H9 (cell line): ENCODE measurements around the gene IGSF11. TPM values are rescaled to one million over a fixed set of nuclear protein-coding genes. Genes with fewer than 3 reads are reported as not detected.

Experiments used
- DNase-seq: peaks from one replicate; pipeline ENCODE4 v3.0.0-alpha.2; 2017
- H2AFZ ChIP-seq: one replicate; pipeline ENCODE4 v1.6.1; 2013; ENCODE audit warnings: mild to moderate bottlenecking, low read length, control low read depth, moderate library complexity
- H2AK5ac ChIP-seq: 2 replicates; pipeline ENCODE4 v1.6.1; 2013; ENCODE audit warnings: low read length, control low read depth, mixed read lengths; ENCODE audit not compliant: insufficient read length
- H2BK120ac ChIP-seq: one replicate; pipeline ENCODE4 v1.6.1; 2013; ENCODE audit warnings: low read depth, mild to moderate bottlenecking, low read length, control low read depth, inconsistent platforms; ENCODE audit not compliant: poor library complexity, severe bottlenecking
- H2BK12ac ChIP-seq: 2 replicates; pipeline ENCODE4 v1.6.1; 2013; ENCODE audit warnings: low read length, control low read depth, mixed read lengths, low read depth; ENCODE audit not compliant: insufficient read length
- H2BK15ac ChIP-seq: 2 replicates; pipeline ENCODE4 v1.6.1; 2013; ENCODE audit warnings: low read depth, low read length, control low read depth
- H2BK20ac ChIP-seq: one replicate; pipeline ENCODE4 v1.6.1; 2013; ENCODE audit warnings: low read depth, mild to moderate bottlenecking, low read length, control low read depth, inconsistent platforms; ENCODE audit not compliant: poor library complexity, severe bottlenecking
- H2BK5ac ChIP-seq: 2 replicates; pipeline ENCODE4 v1.6.1; 2013; ENCODE audit warnings: low read length, control low read depth, mixed read lengths; ENCODE audit not compliant: insufficient read length
- H3K14ac ChIP-seq: 2 replicates; pipeline ENCODE4 v1.6.1; 2013; ENCODE audit warnings: low read length, control low read depth; ENCODE audit not compliant: insufficient read depth
- H3K18ac ChIP-seq: 2 replicates; pipeline ENCODE4 v1.6.1; 2013; ENCODE audit warnings: low read depth, mild to moderate bottlenecking, mixed read lengths, low read length, control low read depth; ENCODE audit not compliant: insufficient read length
- H3K23ac ChIP-seq: 2 replicates; pipeline ENCODE4 v1.6.1; 2013; ENCODE audit warnings: low read length, control low read depth, mixed read lengths, low read depth; ENCODE audit not compliant: insufficient read length
- H3K23me2 ChIP-seq: 2 replicates; pipeline ENCODE4 v1.6.1; 2013; ENCODE audit warnings: low read depth, mild to moderate bottlenecking, mixed read lengths, low read length, control low read depth; ENCODE audit not compliant: insufficient read length, poor library complexity, severe bottlenecking
- H3K27ac ChIP-seq: 2 replicates; pipeline ENCODE4 v1.5.1; 2013; ENCODE audit warnings: low read length, control low read depth, mixed read lengths, low read depth; ENCODE audit not compliant: insufficient read length
- H3K27me3 ChIP-seq: 2 replicates; pipeline ENCODE4 v1.6.1; 2013; ENCODE audit warnings: low read length, control low read depth, inconsistent platforms; ENCODE audit not compliant: insufficient read depth
- H3K4ac ChIP-seq: 2 replicates; pipeline ENCODE4 v1.6.1; 2013; ENCODE audit warnings: low read depth, mild to moderate bottlenecking, control low read depth, inconsistent platforms, low read length, moderate library complexity
- H3K4me1 ChIP-seq: 2 replicates; pipeline ENCODE4 v1.6.1; 2013; ENCODE audit warnings: low read length, control low read depth, inconsistent platforms; ENCODE audit not compliant: insufficient read depth
- H3K4me2 ChIP-seq: 2 replicates; pipeline ENCODE4 v1.6.1; 2013; ENCODE audit warnings: low read length, control low read depth, mixed read lengths; ENCODE audit not compliant: insufficient read length, insufficient read depth
- H3K56ac ChIP-seq: 2 replicates; pipeline ENCODE4 v1.6.1; 2013; ENCODE audit warnings: low read depth, mild to moderate bottlenecking, mixed read lengths, low read length, control low read depth; ENCODE audit not compliant: insufficient read length
- H3K79me1 ChIP-seq: 2 replicates; pipeline ENCODE4 v1.6.1; 2013; ENCODE audit warnings: low read depth, mild to moderate bottlenecking, moderate library complexity, low read length, control low read depth, inconsistent platforms; ENCODE audit not compliant: insufficient read depth, poor library complexity, severe bottlenecking
- H3K79me2 ChIP-seq: 2 replicates; pipeline ENCODE4 v1.6.1; 2013; ENCODE audit warnings: low read length, control low read depth, inconsistent platforms; ENCODE audit not compliant: insufficient read depth
- H3K9ac ChIP-seq: 2 replicates; pipeline ENCODE4 v1.6.1; 2013; ENCODE audit warnings: low read length, control low read depth, mixed read lengths; ENCODE audit not compliant: insufficient read length; ENCODE audit errors: extremely low read depth
- H3K9me3 ChIP-seq: one replicate; pipeline ENCODE4 v1.6.1; 2013; ENCODE audit warnings: low read depth, low read length, inconsistent platforms; ENCODE audit not compliant: control insufficient read depth
- H3T11ph ChIP-seq: one replicate; pipeline ENCODE4 v1.6.1; 2013; ENCODE audit warnings: mild to moderate bottlenecking, low read length, control low read depth, inconsistent platforms
- H4K20me1 ChIP-seq: one replicate; pipeline ENCODE4 v1.6.1; 2013; ENCODE audit not compliant: control insufficient read depth, insufficient read length, insufficient read depth
- H4K5ac ChIP-seq: 2 replicates; pipeline ENCODE4 v1.6.1; 2013; ENCODE audit warnings: low read depth, mild to moderate bottlenecking, mixed read lengths, low read length, control low read depth; ENCODE audit not compliant: insufficient read length
- H4K8ac ChIP-seq: replicated peaks from 2 replicates; pipeline ENCODE4 v1.6.1; 2013; ENCODE audit warnings: low read length, control low read depth, mixed read lengths, low read depth; ENCODE audit not compliant: insufficient read length
- H4K91ac ChIP-seq: 2 replicates; pipeline ENCODE4 v1.6.1; 2013; ENCODE audit warnings: low read depth, mild to moderate bottlenecking, moderate library complexity, mixed read lengths, low read length, control low read depth; ENCODE audit not compliant: insufficient read length
- H3K27ac Mint-ChIP-seq, 3 experiments: 2 replicates in 2 of 3; 3 replicates in 1 of 3; pipeline ENCODE4 v1.8.0; 2020 to 2021; ENCODE audit warnings: mixed read lengths in 3 of 3, mild to moderate bottlenecking in 1 of 3, moderate library complexity in 1 of 3
- H3K27me3 Mint-ChIP-seq: 2 replicates; pipeline ENCODE4 v1.8.0; 2021; ENCODE audit warnings: low read depth, mild to moderate bottlenecking, moderate library complexity, mixed read lengths
- H3K36me3 Mint-ChIP-seq, 3 experiments: 2 replicates in 2 of 3; 3 replicates in 1 of 3; pipeline ENCODE4 v1.8.0; 2020 to 2021; ENCODE audit warnings: low read depth in 3 of 3, mixed read lengths in 3 of 3; ENCODE audit not compliant: insufficient read depth in 1 of 3
- H3K4me1 Mint-ChIP-seq, 2 experiments: 2 replicates each; pipeline ENCODE4 v1.8.0; 2020; ENCODE audit warnings: mixed read lengths in 2 of 2
- H3K4me3 Mint-ChIP-seq, 2 experiments: 2 replicates in 1 of 2; 3 replicates in 1 of 2; pipeline ENCODE4 v1.8.0; 2020 to 2021; ENCODE audit warnings: mild to moderate bottlenecking in 2 of 2, mixed read lengths in 2 of 2, moderate library complexity in 1 of 2
- H3K9me3 Mint-ChIP-seq, 2 experiments: 2 replicates in 1 of 2; 3 replicates in 1 of 2; pipeline ENCODE4 v1.8.0; 2020; ENCODE audit warnings: mild to moderate bottlenecking in 2 of 2, mixed read lengths in 2 of 2, moderate library complexity in 1 of 2
- WGBS: extraction: QIAGEN DNeasy Blood & Tissue Kit; methylation state at CpG from one replicate; pipeline ENCODE4 v1.1.7; 2013; ENCODE audit warnings: missing lambda C conversion rate, low lambda C conversion rate, mixed read lengths; ENCODE audit not compliant: insufficient read length; ENCODE audit errors: extremely low coverage; 5-methylcytosine and 5-hydroxymethylcytosine counted together
- total RNA-seq: library from RNA; stranded (reverse); gene quantifications from 2 replicates; pipeline ENCODE4 v1.2.1, GENCODE V29; 2021
- TF ChIP-seq, protein P1 (sequence below): fragments of 200-600 bp; sonication (generic); conservative IDR thresholded peaks from 3 replicates; pipeline ENCODE4 v1.8.0; 2021; ENCODE audit warnings: antibody characterized with exemption, mild to moderate bottlenecking

Gene IGSF11
- total RNA-seq, 1 experiment from 2014 or later = 1.6 TPM

DNA sequence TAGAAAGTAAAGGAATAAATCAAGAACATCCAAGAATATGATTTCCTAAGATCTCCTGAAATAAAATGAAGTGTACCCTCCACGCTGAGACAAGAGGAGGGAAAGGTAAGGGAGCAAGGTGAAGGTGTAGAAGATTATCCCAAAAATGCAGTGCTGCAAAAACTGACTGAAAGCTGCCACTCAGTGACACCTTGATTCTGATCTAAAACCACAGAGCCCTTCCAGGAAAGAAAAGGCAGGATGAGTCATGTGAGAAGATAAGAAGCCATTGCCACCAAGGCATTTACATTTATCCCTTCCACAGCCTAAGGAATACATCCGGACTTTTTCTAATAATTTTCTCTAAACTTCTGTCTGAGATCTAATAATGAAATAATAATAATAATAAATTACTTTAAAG, 49.9 kb downstream of the IGSF11 start:
- H3K9me3 ChIP-seq = no peaks in the 10 kb centered on the region
- no peak overlapping the region for H2BK12ac ChIP-seq
- no peaks in the 10 kb centered on the region for H4K20me1 ChIP-seq
- peaks cover 14% of the 10 kb centered on the region for H3K4me1 ChIP-seq
- peaks cover 1% of the 10 kb centered on the region; the same call in 1 of the 2 replicates for H3K79me2 ChIP-seq
- no peak overlapping the region for H2BK120ac ChIP-seq
- H3K9ac ChIP-seq = no peak overlapping the region
- H4K91ac ChIP-seq = no peak overlapping the region
- no CpG with 5 or more reads among the region's 2 CpGs for WGBS
- no peak overlapping the region for H4K8ac ChIP-seq
- H3K27ac Mint-ChIP-seq = no peak overlapping the region
- no peak overlapping the region for H3K23ac ChIP-seq
- H2AFZ ChIP-seq = no peak overlapping the region
- H2AK5ac ChIP-seq = no peak overlapping the region
- H2BK15ac ChIP-seq = no peak overlapping the region
- no peaks in the 10 kb centered on the region for H3K36me3 Mint-ChIP-seq
- H3K23me2 ChIP-seq = no peaks in the 10 kb centered on the region
- H3K4me1 Mint-ChIP-seq = peaks cover 40 to 50% of the 10 kb centered on the region in 2 experiments
- no peak overlapping the region for H3K14ac ChIP-seq
- H3K27me3 Mint-ChIP-seq = no peaks in the 10 kb centered on the region; the same call in 1 of the 2 replicates
- H3T11ph ChIP-seq = no peak overlapping the region
- H3K27ac ChIP-seq = no peak overlapping the region
- H3K4me2 ChIP-seq = no peak overlapping the region
- DNase-seq = no peak
- no peak overlapping the region for H3K4ac ChIP-seq
- TF ChIP-seq, protein P1, sequence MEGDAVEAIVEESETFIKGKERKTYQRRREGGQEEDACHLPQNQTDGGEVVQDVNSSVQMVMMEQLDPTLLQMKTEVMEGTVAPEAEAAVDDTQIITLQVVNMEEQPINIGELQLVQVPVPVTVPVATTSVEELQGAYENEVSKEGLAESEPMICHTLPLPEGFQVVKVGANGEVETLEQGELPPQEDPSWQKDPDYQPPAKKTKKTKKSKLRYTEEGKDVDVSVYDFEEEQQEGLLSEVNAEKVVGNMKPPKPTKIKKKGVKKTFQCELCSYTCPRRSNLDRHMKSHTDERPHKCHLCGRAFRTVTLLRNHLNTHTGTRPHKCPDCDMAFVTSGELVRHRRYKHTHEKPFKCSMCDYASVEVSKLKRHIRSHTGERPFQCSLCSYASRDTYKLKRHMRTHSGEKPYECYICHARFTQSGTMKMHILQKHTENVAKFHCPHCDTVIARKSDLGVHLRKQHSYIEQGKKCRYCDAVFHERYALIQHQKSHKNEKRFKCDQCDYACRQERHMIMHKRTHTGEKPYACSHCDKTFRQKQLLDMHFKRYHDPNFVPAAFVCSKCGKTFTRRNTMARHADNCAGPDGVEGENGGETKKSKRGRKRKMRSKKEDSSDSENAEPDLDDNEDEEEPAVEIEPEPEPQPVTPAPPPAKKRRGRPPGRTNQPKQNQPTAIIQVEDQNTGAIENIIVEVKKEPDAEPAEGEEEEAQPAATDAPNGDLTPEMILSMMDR = no peak
- H4K5ac ChIP-seq = no peak overlapping the region
- no peak overlapping the region for H2BK5ac ChIP-seq
- no peaks in the 10 kb centered on the region for H3K9me3 Mint-ChIP-seq
- H3K27me3 ChIP-seq = no peaks in the 10 kb centered on the region
- no peaks in the 10 kb centered on the region for H3K79me1 ChIP-seq
- H3K56ac ChIP-seq = no peak overlapping the region
- H3K18ac ChIP-seq = no peak overlapping the region
- H3K4me3 Mint-ChIP-seq = no peak overlapping the region
- H2BK20ac ChIP-seq = no peak overlapping the region
